RCC 7860 (cell line): ENCODE data around the gene MAGEA12.
"Not testable (repeated sequence)": the region's sequence is repeated elsewhere in the genome, so short reads cannot be mapped to it uniquely, and the experiment has no call there.

Experiments used
- DNase-seq: peaks from one replicate; pipeline ENCODE4 v3.0.0-alpha.2; 2015; ENCODE audit warnings: low spot score
- FAIRE-seq: peaks from 2 replicates; lab custom pipeline; 2012; peaks lifted over from hg19 to GRCh38; lab: Jason Lieb, UNC

The MAGEA12 gene

GRCh38 chrX:152759544-152759943 is 26.0 kb downstream of the MAGEA12 start:
- not testable (repeated sequence) for FAIRE-seq, DNase-seq

GRCh38 chrX:152761582-152761981 is 28.0 kb downstream of the MAGEA12 start:
- DNase-seq, FAIRE-seq: not testable (repeated sequence)

- FAIRE-seq, DNase-seq: not testable (repeated sequence)
Measured at GRCh38 chrX:152766562-152766961, 33.0 kb downstream of the MAGEA12 start.

- DNase-seq, FAIRE-seq: not testable (repeated sequence)
Measured at GRCh38 chrX:152769549-152770289, 36.2 kb downstream of the MAGEA12 start, which contains the start of gene MAGEA6. Gene MAGEA6 (minus strand): TSS chrX:152769689. CDS start chrX:152767650, 2,039 bp downstream.

GRCh38 chrX:152787062-152787461 is 53.5 kb downstream of the MAGEA12 start:
- FAIRE-seq: not testable (repeated sequence)

More at GRCh38 chrX:152787062-152787461, 53.5 kb downstream of the MAGEA12 start:
- not testable (repeated sequence) for DNase-seq
